HepG2 (cell line): Measurements from ENCODE around the gene CAPS. TPM values are rescaled to one million over a fixed set of nuclear protein-coding genes. Genes with fewer than 3 reads are reported as not detected.

Source experiments
- DNMT3B ChIP-seq: conservative IDR thresholded peaks from 2 replicates; pipeline ENCODE4 v1.6.1; 2016; ENCODE audit warnings: missing biosample characterization, control low read depth
- GATAD1 ChIP-seq: IDR thresholded peaks from 2 replicates; pipeline ENCODE4 v1.6.1; 2016; ENCODE audit warnings: missing genetic modification reagents, missing compliant biosample characterization
- HIVEP1 ChIP-seq: sonication (generic); formaldehyde crosslinking; IDR thresholded peaks from 2 replicates; pipeline ENCODE4 v1.4.0; 2020; ENCODE audit warnings: mild to moderate bottlenecking, missing genetic modification reagents
- ISL2 ChIP-seq: sonication (generic); formaldehyde crosslinking; IDR thresholded peaks from 2 replicates; pipeline ENCODE4 v1.5.0; 2020; ENCODE audit warnings: missing genetic modification reagents
- KLF11 ChIP-seq: IDR thresholded peaks from 2 replicates; pipeline ENCODE4 v1.6.1; 2016; ENCODE audit warnings: missing compliant biosample characterization
- KMT2B ChIP-seq: IDR thresholded peaks from 2 replicates; pipeline ENCODE4 v1.6.1; 2016; ENCODE audit warnings: missing genetic modification reagents, missing compliant biosample characterization
- NCOR1 ChIP-seq: fragments of 200-600 bp; sonication (generic); IDR thresholded peaks from 2 replicates; pipeline ENCODE4 v1.7.0; 2017; ENCODE audit warnings: antibody characterized with exemption, low read length, borderline replicate concordance
- PAWR ChIP-seq: sonication (generic); formaldehyde crosslinking; IDR thresholded peaks from 2 replicates; pipeline ENCODE4 v1.4.0; 2020; ENCODE audit warnings: missing genetic modification reagents, mild to moderate bottlenecking, borderline replicate concordance
- POLR2G ChIP-seq: fragments of 200-400 bp; formaldehyde crosslinking; IDR thresholded peaks from 2 replicates; pipeline ENCODE4 v1.6.1; 2018; ENCODE audit warnings: mild to moderate bottlenecking, low read depth, low read length, moderate library complexity
- RBM39 ChIP-seq: fragments of 200-400 bp; formaldehyde crosslinking; IDR thresholded peaks from one replicate; pipeline ENCODE4 v1.6.1; 2018; ENCODE audit warnings: antibody characterized with exemption, mild to moderate bottlenecking, low read depth, low read length; ENCODE audit not compliant: poor library complexity, severe bottlenecking
- THAP11 ChIP-seq: IDR thresholded peaks from 2 replicates; pipeline ENCODE4 v1.6.1; 2016; ENCODE audit warnings: missing biosample characterization, missing genetic modification reagents
- ZFP90 ChIP-seq: sonication (generic); formaldehyde crosslinking; IDR thresholded peaks from 2 replicates; pipeline ENCODE4 v1.8.0; 2022; ENCODE audit warnings: missing genetic modification reagents, mild to moderate bottlenecking, inconsistent platforms, borderline replicate concordance
- ZKSCAN1 ChIP-seq: fragments of 150-350 bp; IDR thresholded peaks from 2 replicates; pipeline ENCODE4 v1.6.1; 2014; ENCODE audit warnings: low read length
- ZNF326 ChIP-seq: sonication (generic); formaldehyde crosslinking; IDR thresholded peaks from 2 replicates; pipeline ENCODE4 v1.4.0; 2020; ENCODE audit warnings: missing genetic modification reagents, borderline replicate concordance
- ZNF33B ChIP-seq: sonication (generic); formaldehyde crosslinking; IDR thresholded peaks from 2 replicates; pipeline ENCODE4 v1.5.1; 2020; ENCODE audit warnings: mild to moderate bottlenecking, missing genetic modification reagents
- ZNF570 ChIP-seq: sonication (generic); formaldehyde crosslinking; IDR thresholded peaks from 2 replicates; pipeline ENCODE4 v1.4.0; 2020; ENCODE audit warnings: mild to moderate bottlenecking, missing genetic modification reagents, borderline replicate concordance
- ZNF615 ChIP-seq: sonication (generic); formaldehyde crosslinking; IDR thresholded peaks from 2 replicates; pipeline ENCODE4 v1.5.0; 2020; ENCODE audit warnings: mild to moderate bottlenecking, missing genetic modification reagents, borderline replicate concordance
- ZNF703 ChIP-seq: sonication (generic); formaldehyde crosslinking; IDR thresholded peaks from 2 replicates; pipeline ENCODE4 v1.5.1; 2020; ENCODE audit warnings: missing genetic modification reagents, mild to moderate bottlenecking, moderate library complexity, borderline replicate concordance
- polyA plus RNA-seq, 8 experiments: library from polyadenylated mRNA; depleted of rRNA in 3 of 8; stranded (reverse) in 7 of 8; unstranded in 1 of 8; fragments of >200 nt; fragmentation: Illumina TruSeq in 4 of 8; extraction: Trizol in 4 of 8; gene quantifications; 2 replicates each; pipeline versions ENCODE4 v1.2.1 to v1.2.3, GENCODE V29; 2011 to 2016; ENCODE audit warnings: low read depth in 4 of 8, missing spikeins in 1 of 8, mixed read lengths in 1 of 8; ENCODE audit not compliant: insufficient read depth in 1 of 8
- total RNA-seq, 5 experiments: library from RNA; depleted of rRNA; stranded (reverse); fragments of >200 nt; fragmentation: Illumina TruSeq; extraction: Trizol; gene quantifications; 2 replicates each; pipeline ENCODE4 v1.2.3, GENCODE V29; 2016; ENCODE audit warnings: low read depth in 1 of 5
- TF ChIP-seq, protein P1 (sequence below): sonication (generic); formaldehyde crosslinking; IDR thresholded peaks from 2 replicates; pipeline ENCODE4 v1.5.0; 2020; ENCODE audit warnings: missing genetic modification reagents
- TF ChIP-seq, protein P2 (sequence below): sonication (generic); formaldehyde crosslinking; IDR thresholded peaks from 2 replicates; pipeline ENCODE4 v1.4.0; 2020; ENCODE audit warnings: missing genetic modification reagents
- TF ChIP-seq, protein P3 (sequence below): sonication (generic); formaldehyde crosslinking; IDR thresholded peaks from 2 replicates; pipeline ENCODE4 v1.5.0; 2020; ENCODE audit warnings: missing genetic modification reagents
- TF ChIP-seq, protein P4 (sequence below): sonication (generic); formaldehyde crosslinking; IDR thresholded peaks from 2 replicates; pipeline ENCODE4 v1.4.0; 2020; ENCODE audit warnings: missing genetic modification reagents
- TF ChIP-seq, protein P5 (sequence below): sonication (generic); formaldehyde crosslinking; IDR thresholded peaks from 2 replicates; pipeline ENCODE4 v1.8.1; 2023; ENCODE audit warnings: missing genetic modification reagents, mild to moderate bottlenecking, borderline replicate concordance
- TF ChIP-seq, protein P6 (sequence below): sonication (generic); formaldehyde crosslinking; IDR thresholded peaks from 2 replicates; pipeline ENCODE4 v1.8.0; 2022; ENCODE audit warnings: low read depth, missing genetic modification reagents
- TF ChIP-seq, protein P7 (sequence below): sonication (generic); formaldehyde crosslinking; IDR thresholded peaks from 2 replicates; pipeline ENCODE4 v1.4.0; 2020; ENCODE audit warnings: missing genetic modification reagents

The CAPS gene
- total and polyA plus RNA-seq, 2 of the 13 experiments (the other 11 are each of a cell fraction or from before 2014, with no cell fraction given): 3.1 TPM

DNA sequence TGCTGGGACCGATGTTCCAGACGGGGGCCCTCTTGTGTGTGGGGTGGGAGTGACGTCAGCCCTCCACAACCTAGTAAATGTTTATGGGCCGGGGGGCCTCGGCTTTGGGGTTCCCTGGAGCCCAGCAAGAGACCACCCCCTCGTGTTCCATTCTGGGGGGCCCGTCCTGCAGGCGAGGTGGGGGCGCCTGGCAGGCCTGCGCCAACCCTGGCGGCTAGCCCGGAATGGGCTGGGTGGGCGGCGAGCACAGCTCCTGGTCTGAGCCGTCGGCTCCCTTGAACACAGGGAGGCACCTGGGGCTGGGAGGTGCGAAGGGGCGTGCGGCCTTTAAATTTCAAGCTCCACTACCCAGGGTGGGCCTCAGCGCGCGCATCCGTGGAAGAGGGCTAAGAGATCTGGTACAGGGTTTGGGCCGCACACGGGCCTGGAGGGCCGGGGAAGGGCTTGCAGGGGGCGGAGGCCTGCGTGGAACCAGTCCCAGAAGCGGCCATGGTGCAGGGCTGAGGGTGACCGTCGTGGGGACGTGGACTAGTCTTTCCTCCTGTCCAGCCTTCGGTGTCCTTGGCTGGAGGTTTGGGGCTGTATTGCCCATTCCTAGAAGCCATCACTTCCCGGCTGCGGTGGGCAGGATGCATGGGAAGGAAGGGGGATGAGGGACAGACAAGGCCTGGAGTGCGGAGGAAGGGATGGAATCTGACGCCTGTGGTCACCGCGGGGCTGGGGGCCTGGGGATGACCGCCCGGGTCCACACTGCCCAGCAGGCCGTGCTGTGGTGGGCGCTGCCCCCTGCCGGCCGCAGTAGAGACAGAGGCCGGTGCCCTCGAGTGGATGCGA, 21.9 kb upstream of the CAPS start (continued):
- TF ChIP-seq, protein P1, sequence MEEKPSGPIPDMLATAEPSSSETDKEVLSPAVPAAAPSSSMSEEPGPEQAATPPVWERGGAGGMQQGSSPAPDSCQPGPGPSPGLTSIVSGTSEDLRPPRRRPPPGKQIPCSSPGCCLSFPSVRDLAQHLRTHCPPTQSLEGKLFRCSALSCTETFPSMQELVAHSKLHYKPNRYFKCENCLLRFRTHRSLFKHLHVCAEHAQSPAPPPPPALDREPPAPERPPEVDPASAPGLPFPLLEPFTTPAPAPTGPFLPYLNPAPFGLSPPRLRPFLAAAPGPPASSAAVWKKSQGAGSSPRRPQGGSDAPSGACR (CRISPR knock-in tag): no peak
- TF ChIP-seq RBM39 (peak; percentile 70), KMT2B (CRISPR knock-in tag) (0 out of 2 replicates have a peak, but pooled peaks have one; percentile 49), GATAD1 (CRISPR knock-in tag) (peak; percentile 49; the same call in 1 of the 2 replicates), ISL2 (CRISPR knock-in tag) (no peak; the same call in 1 of the 2 replicates), ZNF570 (CRISPR knock-in tag) (no peak), ZNF703 (CRISPR knock-in tag) (no peak), ZKSCAN1 (no peak), POLR2G (peak; percentile 73; the same call in 1 of the 2 replicates), HIVEP1 (CRISPR knock-in tag) (peak; percentile 72), ZNF326 (CRISPR knock-in tag) (peak; percentile 93), NCOR1 (no peak), ZNF33B (no peak), THAP11 (peak; percentile 67), ZFP90 (no peak), DNMT3B (no peak), KLF11 (CRISPR knock-in tag) (no peak), ZNF615 (CRISPR knock-in tag) (no peak), PAWR (CRISPR knock-in tag) (no peak)
- TF ChIP-seq, protein P2, sequence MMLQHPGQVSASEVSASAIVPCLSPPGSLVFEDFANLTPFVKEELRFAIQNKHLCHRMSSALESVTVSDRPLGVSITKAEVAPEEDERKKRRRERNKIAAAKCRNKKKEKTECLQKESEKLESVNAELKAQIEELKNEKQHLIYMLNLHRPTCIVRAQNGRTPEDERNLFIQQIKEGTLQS (CRISPR knock-in tag): 0 out of 2 replicates have a peak, but pooled peaks have one; percentile 22
- TF ChIP-seq, protein P3, sequence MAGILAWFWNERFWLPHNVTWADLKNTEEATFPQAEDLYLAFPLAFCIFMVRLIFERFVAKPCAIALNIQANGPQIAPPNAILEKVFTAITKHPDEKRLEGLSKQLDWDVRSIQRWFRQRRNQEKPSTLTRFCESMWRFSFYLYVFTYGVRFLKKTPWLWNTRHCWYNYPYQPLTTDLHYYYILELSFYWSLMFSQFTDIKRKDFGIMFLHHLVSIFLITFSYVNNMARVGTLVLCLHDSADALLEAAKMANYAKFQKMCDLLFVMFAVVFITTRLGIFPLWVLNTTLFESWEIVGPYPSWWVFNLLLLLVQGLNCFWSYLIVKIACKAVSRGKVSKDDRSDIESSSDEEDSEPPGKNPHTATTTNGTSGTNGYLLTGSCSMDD: no peak
- TF ChIP-seq, protein P4, sequence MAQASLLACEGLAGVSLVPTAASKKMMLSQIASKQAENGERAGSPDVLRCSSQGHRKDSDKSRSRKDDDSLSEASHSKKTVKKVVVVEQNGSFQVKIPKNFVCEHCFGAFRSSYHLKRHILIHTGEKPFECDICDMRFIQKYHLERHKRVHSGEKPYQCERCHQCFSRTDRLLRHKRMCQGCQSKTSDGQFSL (CRISPR knock-in tag): no peak
- TF ChIP-seq, protein P5, sequence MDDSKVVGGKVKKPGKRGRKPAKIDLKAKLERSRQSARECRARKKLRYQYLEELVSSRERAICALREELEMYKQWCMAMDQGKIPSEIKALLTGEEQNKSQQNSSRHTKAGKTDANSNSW (CRISPR knock-in tag): no peak
- TF ChIP-seq, protein P6, sequence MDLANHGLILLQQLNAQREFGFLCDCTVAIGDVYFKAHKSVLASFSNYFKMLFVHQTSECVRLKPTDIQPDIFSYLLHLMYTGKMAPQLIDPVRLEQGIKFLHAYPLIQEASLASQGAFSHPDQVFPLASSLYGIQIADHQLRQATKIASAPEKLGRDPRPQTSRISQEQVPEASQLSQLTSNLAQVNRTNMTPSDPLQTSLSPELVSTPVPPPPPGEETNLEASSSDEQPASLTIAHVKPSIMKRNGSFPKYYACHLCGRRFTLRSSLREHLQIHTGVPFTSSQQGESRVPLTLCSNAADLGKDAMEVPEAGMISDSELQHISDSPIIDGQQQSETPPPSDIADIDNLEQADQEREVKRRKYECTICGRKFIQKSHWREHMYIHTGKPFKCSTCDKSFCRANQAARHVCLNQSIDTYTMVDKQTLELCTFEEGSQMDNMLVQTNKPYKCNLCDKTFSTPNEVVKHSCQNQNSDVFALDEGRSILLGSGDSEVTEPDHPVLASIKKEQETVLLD (CRISPR knock-in tag): no peak
- TF ChIP-seq, protein P7, sequence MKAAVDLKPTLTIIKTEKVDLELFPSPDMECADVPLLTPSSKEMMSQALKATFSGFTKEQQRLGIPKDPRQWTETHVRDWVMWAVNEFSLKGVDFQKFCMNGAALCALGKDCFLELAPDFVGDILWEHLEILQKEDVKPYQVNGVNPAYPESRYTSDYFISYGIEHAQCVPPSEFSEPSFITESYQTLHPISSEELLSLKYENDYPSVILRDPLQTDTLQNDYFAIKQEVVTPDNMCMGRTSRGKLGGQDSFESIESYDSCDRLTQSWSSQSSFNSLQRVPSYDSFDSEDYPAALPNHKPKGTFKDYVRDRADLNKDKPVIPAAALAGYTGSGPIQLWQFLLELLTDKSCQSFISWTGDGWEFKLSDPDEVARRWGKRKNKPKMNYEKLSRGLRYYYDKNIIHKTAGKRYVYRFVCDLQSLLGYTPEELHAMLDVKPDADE (CRISPR knock-in tag): 0 out of 2 replicates have a peak, but pooled peaks have one; percentile 59
